HG02623 (cell line): ENCODE results near the gene ITM2B.
"Not testable (repeated sequence)": the region's sequence is repeated elsewhere in the genome, so short reads cannot be mapped to it uniquely, and the experiment has no call there.

Source experiments
- ATAC-seq: cut with Tn5 transposase; IDR thresholded peaks from one replicate; pipeline ENCODE4 v1.9.1; 2021; ENCODE audit warnings: moderate library complexity; ENCODE audit not compliant: unreplicated experiment

ITM2B gene

GRCh38 chr13:48222358-48223301, 10.4 kb upstream of the ITM2B start:
- ATAC-seq = no peak

- no peak for ATAC-seq
These were observed 8.3 kb upstream of the ITM2B start for GRCh38 chr13:48224701-48225100.

- ATAC-seq = no peak
These were observed 2.5 kb upstream of the ITM2B start for GRCh38 chr13:48230541-48230940.

GRCh38 chr13:48231080-48231479, 1.9 kb upstream of the ITM2B start:
- no peak for ATAC-seq

GRCh38 chr13:48231933-48232332, 1.1 kb upstream of the ITM2B start:
- no peak for ATAC-seq

GRCh38 chr13:48232420-48233045, 473 bp upstream of the ITM2B start:
- ATAC-seq = peak; percentile 14

GRCh38 chr13:48233889-48234488, 983 bp downstream of the ITM2B start:
- ATAC-seq = no peak

GRCh38 chr13:48234566-48235340, 1.7 kb downstream of the ITM2B start:
- peak; percentile 40 for ATAC-seq

GRCh38 chr13:48235341-48236135, 2.5 kb downstream of the ITM2B start:
- ATAC-seq = no peak

- no peak for ATAC-seq
These were observed 3.7 kb downstream of the ITM2B start for GRCh38 chr13:48236528-48237353.

- not testable (repeated sequence) for ATAC-seq
These were observed 6.4 kb downstream of the ITM2B start for GRCh38 chr13:48239369-48239768.

- no peak for ATAC-seq
These were observed 8.6 kb downstream of the ITM2B start for GRCh38 chr13:48241651-48242050.

- no peak for ATAC-seq
These were observed 9.7 kb downstream of the ITM2B start for GRCh38 chr13:48242677-48243076.

- ATAC-seq = no peak
These were observed 11.2 kb downstream of the ITM2B start for GRCh38 chr13:48244159-48244558.

GRCh38 chr13:48246102-48246501, 13.1 kb downstream of the ITM2B start:
- no peak for ATAC-seq

- no peak for ATAC-seq
These were observed 16.0 kb downstream of the ITM2B start for GRCh38 chr13:48249018-48249417.

- no peak for ATAC-seq
These were observed 18.6 kb downstream of the ITM2B start for GRCh38 chr13:48251611-48252081.

- ATAC-seq = no peak
These were observed 19.2 kb downstream of the ITM2B start for GRCh38 chr13:48252176-48252575.

GRCh38 chr13:48253849-48254248, 20.8 kb downstream of the ITM2B start:
- ATAC-seq = no peak
